HEK293T (cell line): ENCODE measurements around the gene PDZD8.

Experiments
- BHLHE40 ChIP-seq: fragments of 450-650 bp; IDR thresholded peaks from 2 replicates; pipeline ENCODE4 v1.6.1; 2016; ENCODE audit warnings: mild to moderate bottlenecking, moderate library complexity, borderline replicate concordance
- CTBP1 ChIP-seq: fragments of 450-650 bp; IDR thresholded peaks from 2 replicates; pipeline ENCODE4 v1.6.1; 2016; ENCODE audit warnings: borderline replicate concordance
- ELF4 ChIP-seq: fragments of 450-650 bp; IDR thresholded peaks from 2 replicates; pipeline ENCODE4 v1.6.1; 2017; ENCODE audit warnings: antibody characterized with exemption
- FOXK2 ChIP-seq: fragments of 450-650 bp; IDR thresholded peaks from 2 replicates; pipeline ENCODE4 v1.6.1; 2016; ENCODE audit warnings: mild to moderate bottlenecking
- FOXM1 ChIP-seq: fragments of 450-650 bp; IDR thresholded peaks from 2 replicates; pipeline ENCODE4 v1.6.1; 2017; ENCODE audit warnings: mild to moderate bottlenecking, borderline replicate concordance
- HDGF ChIP-seq: fragments of 450-650 bp; IDR thresholded peaks from 2 replicates; pipeline ENCODE4 v1.6.1; 2017; ENCODE audit warnings: antibody characterized with exemption, borderline replicate concordance
- SP1 ChIP-seq: fragments of 450-650 bp; IDR thresholded peaks from 2 replicates; pipeline ENCODE4 v1.6.1; 2017
- SUZ12 ChIP-seq: fragments of 450-650 bp; IDR thresholded peaks from 2 replicates; pipeline ENCODE4 v1.6.1; 2016; ENCODE audit warnings: mild to moderate bottlenecking
- TARDBP ChIP-seq: fragments of 450-650 bp; IDR thresholded peaks from 2 replicates; pipeline ENCODE4 v1.6.1; 2016
- ZNF384 ChIP-seq: fragments of 450-650 bp; IDR thresholded peaks from 2 replicates; pipeline ENCODE4 v1.6.1; 2016

DNA sequence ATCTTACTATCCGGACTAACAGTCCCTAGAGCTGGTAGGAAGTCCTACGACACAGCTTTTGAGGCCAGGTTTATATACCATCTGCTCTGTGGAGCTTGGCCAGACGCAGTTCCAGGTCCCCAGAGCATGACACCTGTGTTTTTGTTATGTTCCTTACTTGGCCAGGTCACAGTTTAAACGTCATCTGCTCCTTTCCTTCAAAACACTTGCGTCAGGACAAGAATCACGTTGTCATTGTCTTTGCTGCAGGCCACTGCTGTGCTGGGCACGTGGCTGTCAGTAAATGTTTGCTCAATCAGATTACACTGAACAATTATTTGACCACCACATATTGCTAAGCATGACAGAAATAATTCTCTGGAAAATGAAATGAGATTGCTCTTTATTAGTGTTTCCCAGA lies 110.5 kb downstream of the PDZD8 start:
- TF ChIP-seq ZNF384 (no peak), TARDBP (no peak), SUZ12 (no peak), BHLHE40 (no peak), SP1 (no peak), FOXM1 (no peak), ELF4 (no peak), FOXK2 (no peak), HDGF (no peak), CTBP1 (no peak)
